ENCODE data around the gene ARPIN.

The ARPIN gene

DNA sequence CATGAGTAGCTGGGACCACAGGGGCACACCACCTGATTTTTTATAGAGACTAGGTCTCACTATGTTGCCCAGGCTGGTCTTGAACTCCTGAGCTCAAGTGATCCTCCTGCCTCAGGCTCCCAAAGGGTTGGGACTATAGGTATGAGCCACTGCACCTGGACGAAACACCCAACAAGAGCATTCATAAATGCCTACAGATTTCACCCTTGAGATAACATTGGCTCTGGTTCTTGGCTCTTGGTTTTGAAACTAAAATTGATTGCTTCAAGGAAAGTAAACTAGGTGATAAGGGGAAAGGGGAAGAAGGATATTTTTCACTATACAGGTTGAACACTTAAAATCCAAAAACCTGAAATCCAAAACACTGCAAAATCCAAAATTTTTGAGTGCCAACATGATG is 29.2 kb downstream of the ARPIN start:
- TF ChIP-seq TCF12 (IDR thresholded peaks at IDR 0.05; ENCODE audit: low read depth) (no peak), EP300 (IDR thresholded peaks at IDR 0.05; ENCODE audit: borderline replicate concordance) (no peak), TEAD4 (IDR thresholded peaks at IDR 0.05) (no peak), MAX (IDR thresholded peaks at IDR 0.05) (no peak), CEBPB (IDR thresholded peaks at IDR 0.05) (no peak), USF1 (IDR thresholded peaks at IDR 0.05) (no peak)

DNA sequence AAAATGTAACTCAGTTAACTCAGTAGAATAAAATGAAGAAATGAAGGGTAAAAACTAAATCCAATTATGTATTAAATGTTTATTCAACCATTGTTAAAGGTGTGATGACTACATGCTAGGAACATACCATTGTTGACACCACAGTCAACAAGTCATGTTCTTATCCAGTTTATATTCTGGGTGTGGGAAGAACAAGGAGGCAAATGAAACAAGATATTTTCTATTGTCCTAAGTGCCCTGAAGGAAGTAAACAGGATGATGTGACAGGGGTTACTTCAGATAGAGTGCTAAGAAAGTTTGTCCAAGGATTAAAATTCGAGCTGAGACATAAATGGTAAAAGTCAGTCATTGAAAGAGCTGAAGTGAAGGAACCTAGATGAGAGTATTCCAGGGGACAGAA is 32.0 kb downstream of the ARPIN start:
- TF ChIP-seq TCF12 (IDR thresholded peaks at IDR 0.05; ENCODE audit: low read depth) (no peak), MAX (IDR thresholded peaks at IDR 0.05) (no peak), TEAD4 (IDR thresholded peaks at IDR 0.05) (no peak), CEBPB (IDR thresholded peaks at IDR 0.05) (no peak), USF1 (IDR thresholded peaks at IDR 0.05) (no peak), FOXM1 (IDR thresholded peaks at IDR 0.05; ENCODE audit: borderline replicate concordance, low read depth) (no peak), CREB1 (IDR thresholded peaks at IDR 0.05; ENCODE audit: low read depth) (no peak), TAF1 (IDR thresholded peaks at IDR 0.05; ENCODE audit: low read depth) (no peak), RAD21 (IDR thresholded peaks at IDR 0.05; ENCODE audit: low read depth) (no peak), YY1 (IDR thresholded peaks at IDR 0.05; ENCODE audit: low read depth) (no peak)
- TF ChIP-seq, protein P1, sequence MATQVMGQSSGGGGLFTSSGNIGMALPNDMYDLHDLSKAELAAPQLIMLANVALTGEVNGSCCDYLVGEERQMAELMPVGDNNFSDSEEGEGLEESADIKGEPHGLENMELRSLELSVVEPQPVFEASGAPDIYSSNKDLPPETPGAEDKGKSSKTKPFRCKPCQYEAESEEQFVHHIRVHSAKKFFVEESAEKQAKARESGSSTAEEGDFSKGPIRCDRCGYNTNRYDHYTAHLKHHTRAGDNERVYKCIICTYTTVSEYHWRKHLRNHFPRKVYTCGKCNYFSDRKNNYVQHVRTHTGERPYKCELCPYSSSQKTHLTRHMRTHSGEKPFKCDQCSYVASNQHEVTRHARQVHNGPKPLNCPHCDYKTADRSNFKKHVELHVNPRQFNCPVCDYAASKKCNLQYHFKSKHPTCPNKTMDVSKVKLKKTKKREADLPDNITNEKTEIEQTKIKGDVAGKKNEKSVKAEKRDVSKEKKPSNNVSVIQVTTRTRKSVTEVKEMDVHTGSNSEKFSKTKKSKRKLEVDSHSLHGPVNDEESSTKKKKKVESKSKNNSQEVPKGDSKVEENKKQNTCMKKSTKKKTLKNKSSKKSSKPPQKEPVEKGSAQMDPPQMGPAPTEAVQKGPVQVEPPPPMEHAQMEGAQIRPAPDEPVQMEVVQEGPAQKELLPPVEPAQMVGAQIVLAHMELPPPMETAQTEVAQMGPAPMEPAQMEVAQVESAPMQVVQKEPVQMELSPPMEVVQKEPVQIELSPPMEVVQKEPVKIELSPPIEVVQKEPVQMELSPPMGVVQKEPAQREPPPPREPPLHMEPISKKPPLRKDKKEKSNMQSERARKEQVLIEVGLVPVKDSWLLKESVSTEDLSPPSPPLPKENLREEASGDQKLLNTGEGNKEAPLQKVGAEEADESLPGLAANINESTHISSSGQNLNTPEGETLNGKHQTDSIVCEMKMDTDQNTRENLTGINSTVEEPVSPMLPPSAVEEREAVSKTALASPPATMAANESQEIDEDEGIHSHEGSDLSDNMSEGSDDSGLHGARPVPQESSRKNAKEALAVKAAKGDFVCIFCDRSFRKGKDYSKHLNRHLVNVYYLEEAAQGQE (IDR thresholded peaks at IDR 0.05; ENCODE audit: low read depth) = no peak

DNA sequence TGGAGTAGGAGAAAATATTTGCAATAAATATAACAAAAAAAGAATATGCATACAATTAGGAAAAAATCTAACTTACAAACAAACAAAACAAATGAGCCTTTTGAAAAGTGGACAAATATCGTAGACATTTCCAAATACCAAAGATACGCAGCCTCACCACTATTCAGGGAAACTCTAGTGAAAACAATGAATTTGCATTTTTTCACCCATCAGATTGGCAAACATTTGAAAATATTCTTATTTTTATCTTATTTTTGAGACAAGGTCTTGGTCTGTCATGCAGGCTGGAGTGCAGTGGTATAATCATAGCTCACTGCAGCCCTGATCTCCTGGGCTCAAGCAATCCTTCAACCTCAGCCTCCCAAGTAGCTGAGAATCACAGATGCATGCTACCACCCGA is 34.4 kb downstream of the ARPIN start:
- TF ChIP-seq EP300 (IDR thresholded peaks at IDR 0.05; ENCODE audit: borderline replicate concordance) (no peak), TCF12 (IDR thresholded peaks at IDR 0.05; ENCODE audit: low read depth) (no peak), USF1 (IDR thresholded peaks at IDR 0.05) (no peak), YY1 (IDR thresholded peaks at IDR 0.05; ENCODE audit: low read depth) (no peak), CEBPB (IDR thresholded peaks at IDR 0.05) (no peak), CREB1 (IDR thresholded peaks at IDR 0.05; ENCODE audit: low read depth) (no peak), TAF1 (IDR thresholded peaks at IDR 0.05; ENCODE audit: low read depth) (no peak), FOXM1 (IDR thresholded peaks at IDR 0.05; ENCODE audit: borderline replicate concordance, low read depth) (no peak), NFIC (IDR thresholded peaks at IDR 0.05) (no peak), RAD21 (IDR thresholded peaks at IDR 0.05; ENCODE audit: low read depth) (no peak), MAX (IDR thresholded peaks at IDR 0.05) (no peak), ZBTB7A (IDR thresholded peaks at IDR 0.05; ENCODE audit: low read depth) (no peak)
- TF ChIP-seq, protein P1 (IDR thresholded peaks at IDR 0.05; ENCODE audit: low read depth) = no peak

DNA sequence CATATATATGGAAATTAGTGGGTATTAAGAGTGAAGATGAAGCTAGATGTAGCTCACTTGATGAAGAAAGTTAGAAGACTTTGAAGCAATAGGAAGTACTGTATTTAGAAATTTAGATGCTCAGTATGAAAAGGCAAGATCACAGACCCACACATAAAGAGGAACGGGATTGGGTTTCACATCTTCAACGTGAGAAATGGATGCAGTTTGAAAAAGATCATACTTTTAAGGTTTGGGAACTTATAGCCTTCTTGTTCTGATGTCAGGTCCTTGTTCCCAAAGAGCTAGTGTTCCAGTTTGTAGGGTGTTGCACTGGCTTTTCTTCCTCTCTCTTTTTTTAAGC is 35.7 kb downstream of the ARPIN start:
- TF ChIP-seq YY1 (IDR thresholded peaks at IDR 0.05; ENCODE audit: low read depth) (no peak), RAD21 (IDR thresholded peaks at IDR 0.05; ENCODE audit: low read depth) (no peak), TEAD4 (IDR thresholded peaks at IDR 0.05) (no peak), ZBTB7A (IDR thresholded peaks at IDR 0.05; ENCODE audit: low read depth) (no peak), USF1 (IDR thresholded peaks at IDR 0.05) (no peak), NFIC (IDR thresholded peaks at IDR 0.05) (no peak), TAF1 (IDR thresholded peaks at IDR 0.05; ENCODE audit: low read depth) (no peak), CREB1 (IDR thresholded peaks at IDR 0.05; ENCODE audit: low read depth) (no peak), FOXM1 (IDR thresholded peaks at IDR 0.05; ENCODE audit: borderline replicate concordance, low read depth) (no peak), CEBPB (IDR thresholded peaks at IDR 0.05) (no peak), EGR1 (IDR thresholded peaks at IDR 0.05) (no peak), TCF12 (IDR thresholded peaks at IDR 0.05; ENCODE audit: low read depth) (no peak), EP300 (IDR thresholded peaks at IDR 0.05; ENCODE audit: borderline replicate concordance) (no peak), MAX (IDR thresholded peaks at IDR 0.05) (no peak)
- TF ChIP-seq, protein P1 (IDR thresholded peaks at IDR 0.05; ENCODE audit: low read depth) = no peak
